A673 (cell line): Measurements from ENCODE around the gene TTC7B.

Experiments used
- CTCF ChIP-seq: fragments of 300-800, 200-600 bp; sonication (generic); conservative IDR thresholded peaks from 2 replicates; pipeline ENCODE4 v1.5.1; 2017; ENCODE audit warnings: low read depth, mild to moderate bottlenecking, antibody characterized with exemption, low read length, moderate library complexity, mixed read lengths
- EZH2 ChIP-seq: fragments of 200-600 bp; sonication (generic); IDR thresholded peaks from 2 replicates; pipeline ENCODE4 v1.6.1; 2017; ENCODE audit warnings: borderline replicate concordance, low read depth, mild to moderate bottlenecking, mixed read lengths, antibody characterized with exemption, low read length; ENCODE audit not compliant: poor library complexity, severe bottlenecking

GRCh38 chr14:90615517-90616060, 200.6 kb downstream of the TTC7B start:
- TF ChIP-seq CTCF (no peak), EZH2 (no peak)
